COR-L47 (cell line): ENCODE data around the gene THEM4.
A peak's percentile ranks its signal among the peaks of the same experiment; 100 is the strongest.

Experiments
- DNase-seq: peaks from one replicate; lab custom pipeline; 2025; lab: John Stamatoyannopoulos, UW

THEM4 gene

GRCh38 chr1:151909167-151910149 is at the start of gene THEM4:
Gene THEM4 (minus strand): TSS chr1:151909511. CDS start chr1:151909458, 53 bp downstream.
- peak; percentile 82 for DNase-seq

- no peak for DNase-seq
These were observed 49.6 kb upstream of the THEM4 start for GRCh38 chr1:151958959-151959358.

- DNase-seq, result no peak
These were observed 47.7 kb upstream of the THEM4 start for GRCh38 chr1:151956957-151957497.

GRCh38 chr1:151953409-151954094 is 44.2 kb upstream of the THEM4 start:
- DNase-seq, result no peak

GRCh38 chr1:151952811-151953210 is 43.5 kb upstream of the THEM4 start:
- DNase-seq, result no peak

GRCh38 chr1:151949371-151950193 is 40.3 kb upstream of the THEM4 start:
- DNase-seq, result no peak

- no peak for DNase-seq
These were observed 39.2 kb upstream of the THEM4 start for GRCh38 chr1:151948506-151948905.

DNA sequence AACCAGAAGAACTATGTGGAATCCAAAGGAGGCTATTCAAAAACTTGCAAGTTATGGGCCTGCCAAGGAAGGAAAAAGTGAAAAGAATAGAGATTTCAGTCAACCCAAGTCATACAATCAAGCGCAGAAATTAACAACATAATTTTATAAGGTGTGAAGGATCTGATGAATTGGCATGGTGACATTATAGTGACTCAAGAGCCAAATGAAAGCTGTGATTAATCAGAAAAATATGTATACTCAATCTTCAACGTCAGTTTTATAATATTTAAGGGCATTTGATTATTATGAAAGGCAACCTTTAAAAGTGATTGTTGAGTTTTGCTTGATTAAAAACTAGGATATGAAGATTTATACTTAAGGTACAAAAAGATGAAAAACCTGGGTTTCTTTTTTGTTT is 37.8 kb upstream of the THEM4 start:
- DNase-seq, result no peak

GRCh38 chr1:151945725-151946722 is 36.7 kb upstream of the THEM4 start:
- peak; percentile 73 for DNase-seq

DNA sequence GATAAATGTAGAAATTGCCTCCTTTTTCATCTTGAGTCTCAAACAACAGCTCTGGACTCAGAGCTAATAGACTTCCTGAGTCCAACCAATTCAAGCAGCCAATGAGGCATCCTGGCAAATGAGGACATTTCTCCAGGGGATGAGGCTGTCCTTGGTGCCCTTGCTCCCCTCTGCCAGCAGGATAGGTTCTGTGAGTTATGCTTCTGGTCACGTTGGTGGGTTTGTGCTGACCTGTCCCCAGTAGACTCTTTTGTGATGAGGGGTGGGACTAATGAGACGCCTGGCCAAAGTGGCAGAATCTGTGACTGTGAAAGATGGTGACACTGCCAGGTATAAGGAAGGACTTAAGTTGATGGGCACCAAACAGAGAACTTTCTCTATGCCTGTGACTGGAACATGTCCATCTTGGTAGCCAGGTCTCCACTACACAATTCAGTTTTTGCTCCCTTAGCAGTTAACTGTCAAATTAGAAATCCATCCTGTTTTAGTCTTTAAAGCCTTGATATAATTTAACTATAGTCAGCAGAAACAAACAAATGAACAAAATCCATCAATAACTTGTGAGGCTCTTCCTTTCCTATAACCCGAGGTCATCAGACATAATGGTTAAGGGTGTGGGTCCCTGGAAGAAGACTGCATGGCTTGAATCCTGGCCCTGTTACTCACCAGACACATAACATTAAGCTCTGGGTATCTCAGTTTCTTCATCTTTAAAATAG is 35.7 kb upstream of the THEM4 start:
- no peak for DNase-seq

- no peak for DNase-seq
These were observed 35.0 kb upstream of the THEM4 start for GRCh38 chr1:151944126-151944856.

- no peak for DNase-seq
These were observed 34.3 kb upstream of the THEM4 start for GRCh38 chr1:151943591-151943990.

DNA sequence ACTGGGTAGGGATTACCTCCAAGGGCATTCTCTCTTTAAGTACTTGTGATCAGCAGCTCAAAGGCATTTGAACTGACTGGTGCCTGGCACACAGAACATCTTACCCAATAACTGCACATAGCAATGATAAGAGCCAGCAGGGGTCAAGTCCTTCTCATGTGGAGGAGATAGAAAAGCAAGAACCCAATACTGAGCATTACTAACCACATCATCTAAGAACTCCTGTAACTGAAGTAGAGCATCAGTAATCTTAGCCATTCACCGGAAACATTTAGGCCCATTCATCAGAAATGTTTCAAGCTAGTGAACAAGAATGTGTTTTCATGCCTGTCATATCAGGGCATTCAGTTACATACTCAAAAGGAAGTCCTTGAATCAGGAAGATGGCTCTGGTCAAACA is 33.6 kb upstream of the THEM4 start:
- no peak for DNase-seq

GRCh38 chr1:151940541-151940940 is 31.2 kb upstream of the THEM4 start:
- DNase-seq, result no peak

- DNase-seq, result no peak
These were observed 30.5 kb upstream of the THEM4 start for GRCh38 chr1:151939779-151940178.

DNA sequence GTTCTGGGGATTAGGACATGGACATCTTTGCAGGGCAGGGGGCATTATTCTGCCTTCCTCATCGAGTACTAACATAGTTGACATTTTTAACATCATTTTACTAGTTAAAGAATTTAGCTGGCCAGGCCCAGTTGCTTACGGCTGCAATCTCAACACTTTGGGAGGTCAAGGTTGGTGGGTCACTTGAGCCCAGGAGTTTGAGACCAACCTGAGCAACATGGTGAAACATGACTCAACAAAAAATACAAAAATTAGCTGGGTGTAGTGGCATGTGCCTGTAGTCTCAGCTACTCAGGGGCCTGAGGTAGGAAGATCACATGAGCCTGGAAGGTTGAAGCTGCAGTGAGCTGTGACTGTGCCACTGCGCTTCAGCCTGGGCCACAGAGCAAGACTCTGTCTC is 29.8 kb upstream of the THEM4 start:
- DNase-seq, result no peak

DNA sequence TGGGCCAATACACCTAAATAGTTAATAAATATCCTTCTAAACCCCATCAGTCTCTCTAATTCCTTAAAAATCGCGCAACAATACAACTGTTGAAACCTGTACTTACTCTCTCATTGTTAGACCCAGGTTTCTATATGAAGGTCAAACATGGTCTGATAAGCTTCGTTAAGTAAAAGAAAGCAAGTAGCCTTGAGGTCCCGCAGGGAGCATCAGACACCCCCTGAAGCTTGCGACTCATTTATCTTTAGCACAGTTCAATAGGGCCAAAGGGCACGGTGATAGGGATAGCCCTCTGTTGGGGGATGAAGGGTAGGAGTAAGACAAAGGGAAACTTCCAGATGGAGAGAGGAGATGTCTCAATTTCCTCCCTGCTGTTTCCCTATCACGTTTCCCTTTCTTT is 27.3 kb upstream of the THEM4 start:
- DNase-seq, result no peak

DNA sequence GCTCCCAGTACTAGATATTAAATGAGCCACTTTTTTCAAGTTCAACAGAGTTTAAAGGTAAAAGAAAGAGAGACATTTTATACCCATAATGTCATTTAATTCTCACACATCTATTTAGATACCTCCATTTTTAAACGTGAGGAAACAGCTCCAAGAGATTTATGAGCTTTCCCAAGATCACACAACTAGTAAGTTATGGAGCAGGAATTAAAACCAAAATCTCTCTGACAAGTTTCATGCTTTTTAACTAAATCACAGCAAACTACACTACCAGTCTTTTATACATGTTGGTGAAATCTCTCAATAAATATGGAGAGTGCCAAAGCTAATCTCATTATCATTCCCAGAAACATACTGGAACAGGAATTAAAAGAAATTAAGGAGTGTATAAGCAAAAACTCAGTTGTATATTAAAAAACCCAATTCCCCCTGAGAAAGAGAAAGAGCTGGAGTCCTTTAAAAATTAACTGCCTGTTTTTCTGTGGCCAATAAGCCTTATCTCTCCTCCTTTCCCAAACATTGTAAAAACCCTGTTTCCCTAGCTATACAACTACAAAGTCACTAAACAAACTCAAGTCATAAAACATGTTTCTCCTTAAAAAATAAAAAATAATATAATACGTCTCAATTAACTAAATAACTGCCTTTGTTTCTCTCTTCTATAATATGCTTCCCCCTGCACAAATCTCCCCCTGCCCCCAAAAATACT is 26.7 kb upstream of the THEM4 start:
- DNase-seq, result no peak

DNA sequence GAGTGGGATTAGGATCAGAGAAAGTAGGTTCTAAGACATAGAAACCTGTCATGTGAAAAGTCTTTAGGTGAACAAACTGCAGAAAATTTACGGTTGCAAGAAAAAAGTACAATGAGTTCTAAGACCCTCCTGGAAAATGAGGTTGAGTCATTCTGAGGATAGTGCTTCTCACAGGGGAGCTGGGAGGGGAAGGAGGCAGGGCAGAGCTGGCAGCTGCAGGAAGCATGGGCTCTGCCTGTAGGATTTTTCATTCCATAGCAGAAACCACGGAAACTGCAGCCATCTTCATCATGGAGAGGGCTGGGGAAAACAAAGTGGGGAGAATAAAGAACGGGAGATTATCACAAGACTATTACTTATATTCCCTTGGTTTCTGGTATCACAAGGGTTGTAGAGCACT is 25.8 kb upstream of the THEM4 start:
- DNase-seq, result no peak
